Astrocyte of the cerebellum (primary cell): ENCODE measurements around the gene AHI1.
"Not testable (repeated sequence)": the region's sequence is repeated elsewhere in the genome, so short reads cannot be mapped to it uniquely, and the experiment has no call there.

ENCODE experiments used
- DNase-seq: peaks from one replicate; pipeline ENCODE4 v3.0.0-alpha.2; 2011; ENCODE audit warnings: low read depth
- H3K4me3 ChIP-seq: 2 replicates; pipeline ENCODE4 v1.5.1; 2011; ENCODE audit warnings: mild to moderate bottlenecking, low read depth, low read length, moderate library complexity
- in situ Hi-C: cut with HindIII; loops from 2 replicates; pipeline ENCODE4 v1.10.0; 2017; ENCODE audit warnings: low sequenced_read_pairs
- TF ChIP-seq, protein P1 (sequence below): IDR thresholded peaks from 2 replicates; pipeline ENCODE4 v1.5.1; 2012; ENCODE audit warnings: low read length, low read depth, moderate library complexity, mild to moderate bottlenecking; ENCODE audit errors: missing control alignments

AHI1 gene

GRCh38 chr6:135490381-135490780 lies 7.2 kb downstream of the AHI1 start:
- TF ChIP-seq, protein P1, sequence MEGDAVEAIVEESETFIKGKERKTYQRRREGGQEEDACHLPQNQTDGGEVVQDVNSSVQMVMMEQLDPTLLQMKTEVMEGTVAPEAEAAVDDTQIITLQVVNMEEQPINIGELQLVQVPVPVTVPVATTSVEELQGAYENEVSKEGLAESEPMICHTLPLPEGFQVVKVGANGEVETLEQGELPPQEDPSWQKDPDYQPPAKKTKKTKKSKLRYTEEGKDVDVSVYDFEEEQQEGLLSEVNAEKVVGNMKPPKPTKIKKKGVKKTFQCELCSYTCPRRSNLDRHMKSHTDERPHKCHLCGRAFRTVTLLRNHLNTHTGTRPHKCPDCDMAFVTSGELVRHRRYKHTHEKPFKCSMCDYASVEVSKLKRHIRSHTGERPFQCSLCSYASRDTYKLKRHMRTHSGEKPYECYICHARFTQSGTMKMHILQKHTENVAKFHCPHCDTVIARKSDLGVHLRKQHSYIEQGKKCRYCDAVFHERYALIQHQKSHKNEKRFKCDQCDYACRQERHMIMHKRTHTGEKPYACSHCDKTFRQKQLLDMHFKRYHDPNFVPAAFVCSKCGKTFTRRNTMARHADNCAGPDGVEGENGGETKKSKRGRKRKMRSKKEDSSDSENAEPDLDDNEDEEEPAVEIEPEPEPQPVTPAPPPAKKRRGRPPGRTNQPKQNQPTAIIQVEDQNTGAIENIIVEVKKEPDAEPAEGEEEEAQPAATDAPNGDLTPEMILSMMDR = no peak
- in situ Hi-C loops = no loop called here
- no peak overlapping the region for H3K4me3 ChIP-seq
- DNase-seq = no peak

DNA sequence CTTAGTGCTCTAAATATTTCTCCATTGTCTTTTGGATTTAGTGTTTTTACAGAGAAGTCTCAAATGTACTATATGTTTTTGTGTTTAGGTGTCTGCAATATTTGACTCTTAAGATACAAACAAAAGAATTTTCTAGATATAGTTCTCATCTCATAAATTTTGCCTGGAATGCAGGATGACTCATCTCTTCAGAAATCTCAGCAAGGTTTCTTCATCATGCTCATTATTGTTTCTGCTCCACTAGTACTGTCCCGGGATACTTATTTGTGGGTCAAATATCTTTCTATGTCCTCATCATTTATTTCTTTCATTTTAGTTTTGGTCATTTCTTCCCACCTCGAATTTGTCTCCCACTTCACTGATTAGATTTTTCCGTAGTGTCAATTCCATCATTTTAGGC lies 9.5 kb downstream of the AHI1 start:
- no peak for DNase-seq
- in situ Hi-C loops = no loop called here
- no peak overlapping the region for H3K4me3 ChIP-seq
- TF ChIP-seq, protein P1 = no peak

- in situ Hi-C loops, H3K4me3 ChIP-seq, DNase-seq: not testable (repeated sequence)
Measured at GRCh38 chr6:135483903-135484302, 13.6 kb downstream of the AHI1 start.

DNA sequence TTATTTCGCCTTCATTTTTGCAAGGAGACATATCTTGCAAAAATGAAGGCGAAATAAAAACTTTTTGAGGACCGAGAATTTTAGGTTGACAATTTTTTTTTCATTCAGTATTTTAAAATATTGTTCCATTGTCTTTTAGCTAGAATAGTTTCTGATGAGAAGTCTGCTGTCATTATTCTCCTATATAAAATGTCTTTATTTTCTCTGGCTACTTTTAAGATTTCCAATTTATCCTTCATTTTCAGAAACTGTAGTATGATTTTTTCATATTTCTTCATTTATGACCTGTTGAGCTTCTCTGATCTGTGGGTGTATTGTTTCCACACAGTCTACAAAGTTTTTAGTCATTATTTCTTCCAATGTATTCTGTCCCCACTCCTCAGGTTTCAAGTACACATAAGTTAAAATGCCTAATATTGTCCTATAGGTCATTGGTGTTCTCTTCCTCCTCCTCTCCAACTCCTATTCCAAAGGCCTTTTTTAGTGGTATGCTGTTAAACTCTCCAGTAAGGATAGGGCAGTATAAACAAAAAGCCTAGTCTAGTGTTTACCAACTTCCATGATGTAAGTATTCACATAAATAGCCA lies 15.7 kb downstream of the AHI1 start:
- no peak for DNase-seq
- TF ChIP-seq, protein P1 = no peak
- in situ Hi-C loops = no loop called here
- H3K4me3 ChIP-seq = no peak overlapping the region

DNA sequence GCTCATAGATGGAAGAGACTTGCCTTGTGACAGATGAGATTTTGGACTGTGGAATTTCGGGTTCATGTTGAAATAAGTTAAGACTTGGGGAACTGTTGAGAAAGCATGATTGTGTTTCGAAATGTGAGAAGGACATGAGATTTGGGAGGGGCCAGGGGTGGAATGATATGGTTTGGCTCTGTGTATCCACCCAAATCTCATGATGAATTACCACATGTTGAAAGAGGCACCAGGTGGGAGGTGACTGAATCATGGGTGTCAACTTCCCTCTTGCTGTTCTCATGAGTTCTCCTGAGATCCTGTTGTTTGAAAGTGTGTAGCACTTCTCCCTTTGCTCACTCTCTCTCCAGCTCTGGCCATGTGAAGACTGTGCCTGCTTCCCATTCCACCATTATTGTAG lies 17.9 kb downstream of the AHI1 start:
- H3K4me3 ChIP-seq = no peak overlapping the region
- in situ Hi-C loops = no loop called here
- no peak for DNase-seq
- TF ChIP-seq, protein P1 = no peak

GRCh38 chr6:135478626-135479025 lies 18.9 kb downstream of the AHI1 start:
- TF ChIP-seq, protein P1 = no peak
- no peak overlapping the region for H3K4me3 ChIP-seq
- no peak for DNase-seq
- in situ Hi-C loops = no loop called here

- in situ Hi-C loops = no loop called here
- DNase-seq = no peak
- TF ChIP-seq, protein P1 = no peak
- no peak overlapping the region for H3K4me3 ChIP-seq
Measured at GRCh38 chr6:135475292-135475886, 22.2 kb downstream of the AHI1 start.
